Brain microvascular endothelial cell (primary cell): ENCODE results near the gene METTL9.
"Not testable (repeated sequence)": the region's sequence is repeated elsewhere in the genome, so short reads cannot be mapped to it uniquely, and the experiment has no call there.

Experiments
- DNase-seq: peaks from one replicate; pipeline ENCODE4 v3.0.0-alpha.2; 2020
- H3K27ac ChIP-seq: fragments of 250-450 bp; sonication (Bioruptor Pico); 2 replicates; pipeline ENCODE4 v1.5.1; 2020; ENCODE audit warnings: mild to moderate bottlenecking, moderate library complexity
- H3K27me3 ChIP-seq: fragments of 250-450 bp; sonication (Bioruptor Pico); replicated peaks from 2 replicates; pipeline ENCODE4 v1.5.1; 2020; ENCODE audit warnings: mild to moderate bottlenecking
- H3K36me3 ChIP-seq: fragments of 250-450 bp; sonication (Bioruptor Pico); replicated peaks from 2 replicates; pipeline ENCODE4 v1.5.1; 2020; ENCODE audit warnings: mild to moderate bottlenecking
- H3K4me3 ChIP-seq: 2 replicates; pipeline ENCODE4 v1.5.1; 2011; ENCODE audit warnings: low read depth, mild to moderate bottlenecking, control low read depth, low read length, moderate library complexity
- in situ Hi-C: cut with HindIII; loops from 2 replicates; pipeline ENCODE4 v1.10.0; 2017; ENCODE audit warnings: low sequenced_read_pairs, low pct_ligation_motif_present
- TF ChIP-seq, protein P1 (sequence below): IDR thresholded peaks from 2 replicates; pipeline ENCODE4 v1.5.1; 2011; ENCODE audit warnings: low read depth, mild to moderate bottlenecking, moderate library complexity, low read length, control low read depth, inconsistent platforms; ENCODE audit errors: missing control alignments

METTL9 gene

GRCh38 chr16:21683184-21683583, 83.8 kb downstream of the METTL9 start:
- no peak overlapping the region for H3K27ac ChIP-seq
- H3K27me3 ChIP-seq, result no peaks in the 10 kb centered on the region
- TF ChIP-seq, protein P1, sequence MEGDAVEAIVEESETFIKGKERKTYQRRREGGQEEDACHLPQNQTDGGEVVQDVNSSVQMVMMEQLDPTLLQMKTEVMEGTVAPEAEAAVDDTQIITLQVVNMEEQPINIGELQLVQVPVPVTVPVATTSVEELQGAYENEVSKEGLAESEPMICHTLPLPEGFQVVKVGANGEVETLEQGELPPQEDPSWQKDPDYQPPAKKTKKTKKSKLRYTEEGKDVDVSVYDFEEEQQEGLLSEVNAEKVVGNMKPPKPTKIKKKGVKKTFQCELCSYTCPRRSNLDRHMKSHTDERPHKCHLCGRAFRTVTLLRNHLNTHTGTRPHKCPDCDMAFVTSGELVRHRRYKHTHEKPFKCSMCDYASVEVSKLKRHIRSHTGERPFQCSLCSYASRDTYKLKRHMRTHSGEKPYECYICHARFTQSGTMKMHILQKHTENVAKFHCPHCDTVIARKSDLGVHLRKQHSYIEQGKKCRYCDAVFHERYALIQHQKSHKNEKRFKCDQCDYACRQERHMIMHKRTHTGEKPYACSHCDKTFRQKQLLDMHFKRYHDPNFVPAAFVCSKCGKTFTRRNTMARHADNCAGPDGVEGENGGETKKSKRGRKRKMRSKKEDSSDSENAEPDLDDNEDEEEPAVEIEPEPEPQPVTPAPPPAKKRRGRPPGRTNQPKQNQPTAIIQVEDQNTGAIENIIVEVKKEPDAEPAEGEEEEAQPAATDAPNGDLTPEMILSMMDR, result no peak
- H3K4me3 ChIP-seq, result no peak overlapping the region
- H3K36me3 ChIP-seq, result no peaks in the 10 kb centered on the region
- DNase-seq, result no peak
- in situ Hi-C loops, result no loop called here

GRCh38 chr16:21684199-21684598, 84.8 kb downstream of the METTL9 start:
- DNase-seq, result no peak
- in situ Hi-C loops, result no loop called here
- H3K27me3 ChIP-seq, result no peaks in the 10 kb centered on the region
- TF ChIP-seq, protein P1, result peak; percentile 67
- no peak overlapping the region for H3K27ac ChIP-seq
- no peak overlapping the region for H3K4me3 ChIP-seq
- H3K36me3 ChIP-seq, result no peaks in the 10 kb centered on the region

DNA sequence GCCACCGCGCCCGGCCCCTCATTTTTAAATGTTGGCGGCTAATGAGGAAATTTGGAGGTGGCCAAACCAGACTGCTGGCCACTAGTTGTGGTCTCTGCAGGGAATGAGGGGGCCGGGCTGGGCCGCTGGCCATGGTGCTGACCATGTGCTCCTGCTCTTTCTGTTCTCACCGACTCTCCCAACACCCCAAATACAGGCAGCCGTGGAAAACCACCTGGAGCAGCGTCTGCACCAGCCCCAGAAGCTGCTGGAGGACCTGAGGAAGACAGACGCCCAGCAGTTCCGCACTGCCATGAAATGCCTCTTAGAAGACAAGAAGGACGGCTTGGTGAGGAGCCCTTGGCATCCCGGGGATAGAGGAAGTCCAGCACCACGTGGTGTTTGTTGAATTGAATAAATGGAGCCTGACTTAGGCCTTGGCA, 85.7 kb downstream of the METTL9 start:
- in situ Hi-C loops, result no loop called here
- TF ChIP-seq, protein P1, result no peak
- no peak for DNase-seq
- no peak overlapping the region for H3K27ac ChIP-seq
- no peaks in the 10 kb centered on the region for H3K27me3 ChIP-seq
- H3K4me3 ChIP-seq, result no peak overlapping the region
- H3K36me3 ChIP-seq, result no peaks in the 10 kb centered on the region

DNA sequence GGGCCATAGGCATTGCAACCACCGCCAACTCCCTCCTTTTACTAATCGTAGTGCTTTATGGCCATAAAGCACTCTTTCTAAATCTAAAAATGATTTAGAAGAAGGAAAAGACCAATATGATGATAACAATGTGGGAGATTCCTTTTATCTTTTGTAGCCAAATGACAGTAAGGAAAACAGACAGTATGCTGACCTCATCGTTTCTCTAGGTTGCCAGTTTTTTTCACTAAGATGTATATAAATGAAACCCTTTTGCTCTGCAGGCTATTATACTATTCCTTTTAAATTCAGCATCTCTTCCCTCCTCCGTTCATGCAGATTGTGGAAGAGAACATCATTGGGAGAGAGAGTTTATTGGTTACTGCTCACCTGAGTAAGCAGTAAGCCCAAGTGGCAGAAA, 89.7 kb downstream of the METTL9 start:
- Histone ChIP-seq H3K27me3 (no peaks in the 10 kb centered on the region), H3K4me3 (no peak overlapping the region), H3K36me3 (no peaks in the 10 kb centered on the region), H3K27ac (no peak overlapping the region)
- TF ChIP-seq, protein P1, result no peak
- DNase-seq, result no peak
- in situ Hi-C loops, result no loop called here

GRCh38 chr16:21690967-21691366, 91.6 kb downstream of the METTL9 start:
- DNase-seq, H3K36me3 ChIP-seq, H3K27me3 ChIP-seq, H3K4me3 ChIP-seq, H3K27ac ChIP-seq, in situ Hi-C loops: not testable (repeated sequence)

- DNase-seq, result no peak
- Histone ChIP-seq H3K4me3 (no peak overlapping the region), H3K36me3 (no peaks in the 10 kb centered on the region), H3K27ac (no peak overlapping the region), H3K27me3 (no peaks in the 10 kb centered on the region)
- in situ Hi-C loops, result no loop called here
- TF ChIP-seq, protein P1, result no peak
Observed at GRCh38 chr16:21694609-21695008, 95.2 kb downstream of the METTL9 start.

DNA sequence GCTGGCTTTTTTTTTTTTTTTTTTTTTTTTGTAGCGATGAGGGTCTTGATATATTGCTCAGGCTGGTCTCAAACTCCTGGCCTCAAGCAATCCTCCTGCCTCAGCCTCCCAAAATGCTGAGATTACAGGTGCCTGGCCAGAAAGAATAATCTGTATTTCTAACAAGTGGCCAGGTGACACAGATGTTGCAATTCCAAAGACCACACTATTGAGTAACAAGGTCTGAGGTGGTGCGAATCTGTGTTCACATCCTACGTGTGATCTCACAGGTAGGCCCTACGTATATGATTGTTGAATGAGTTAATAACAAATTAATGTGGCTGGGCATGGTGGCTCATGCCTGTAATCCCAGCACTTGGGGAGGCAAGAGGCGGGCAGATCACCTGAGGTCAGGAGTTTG, 97.7 kb downstream of the METTL9 start:
- H3K36me3 ChIP-seq, result no peaks in the 10 kb centered on the region
- no peaks in the 10 kb centered on the region for H3K27me3 ChIP-seq
- H3K27ac ChIP-seq, result no peak overlapping the region
- no peak for DNase-seq
- TF ChIP-seq, protein P1, result no peak
- in situ Hi-C loops, result no loop called here
- no peak overlapping the region for H3K4me3 ChIP-seq
